Left ventricle myocardium superior (tissue), 1 donor: Measurements from ENCODE around the gene TRAF4. TPM values are rescaled to one million over a fixed set of nuclear protein-coding genes. Genes with fewer than 3 reads are reported as not detected.
A peak's percentile ranks its signal among the peaks of the same experiment; 100 is the strongest.
"Not testable (repeated sequence)": the region's sequence is repeated elsewhere in the genome, so short reads cannot be mapped to it uniquely, and the experiment has no call there.

Experiments
- ATAC-seq: fragments of 200-7000 bp; cut with Tn5 transposase; one replicate; pipeline ENCODE4 v1.9.1; 2020; ENCODE audit warnings: mild to moderate bottlenecking, moderate library complexity
- DNase-seq: peaks from one replicate; pipeline ENCODE4 v3.0.0-alpha.2; 2020
- intact Hi-C: fragments of 100-400 bp; cut with micrococcal nuclease; formaldehyde crosslinking; loops from one replicate; pipeline ENCODE4 v1.11.0; 2022
- total RNA-seq: library from RNA; stranded (reverse); fragmentation: NEBNext Ultra II Directional; extraction: Animal tissue kit (Norgen Biotek cat#: 25700); gene quantifications from one replicate; pipeline ENCODE4 v1.2.1, GENCODE V29; 2021
- donor health status: DM: no; HTN: yes; CAD: no; lungs with severe emphysema.

TRAF4 gene
- total RNA-seq, 1 donor from 2014 or later = 4.2 TPM

DNA sequence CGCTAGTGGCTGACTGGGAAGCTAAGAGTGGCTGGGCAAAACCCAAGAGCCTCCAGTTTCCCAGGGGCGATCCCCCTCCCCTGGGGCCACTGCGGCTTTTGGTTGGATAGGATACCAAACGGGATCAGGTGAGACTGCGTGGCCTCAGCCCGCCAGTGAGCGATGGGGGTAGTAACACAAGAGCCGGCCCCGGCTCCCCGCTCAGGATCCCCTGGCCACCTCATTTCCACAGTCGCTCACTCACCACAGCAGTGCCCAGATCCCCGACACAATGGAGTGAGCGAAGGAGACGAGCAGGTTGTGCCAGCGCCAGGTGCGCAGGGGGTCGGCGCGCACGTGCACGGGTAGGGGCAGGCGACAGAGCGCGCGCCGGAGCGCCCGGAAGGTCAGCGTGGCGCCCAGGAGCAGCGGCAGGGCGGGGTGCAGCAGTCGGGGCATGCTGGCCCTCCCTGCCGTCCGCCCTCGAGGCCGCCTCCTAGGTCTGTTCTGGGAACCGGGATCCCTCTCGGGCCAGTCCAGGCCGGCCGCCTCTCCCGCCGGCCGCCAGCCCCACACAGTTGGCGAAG lies 18.1 kb upstream of the TRAF4 start:
- DNase-seq (peak; percentile 83), ATAC-seq (no peak)
- intact Hi-C loops = no loop called here

DNA sequence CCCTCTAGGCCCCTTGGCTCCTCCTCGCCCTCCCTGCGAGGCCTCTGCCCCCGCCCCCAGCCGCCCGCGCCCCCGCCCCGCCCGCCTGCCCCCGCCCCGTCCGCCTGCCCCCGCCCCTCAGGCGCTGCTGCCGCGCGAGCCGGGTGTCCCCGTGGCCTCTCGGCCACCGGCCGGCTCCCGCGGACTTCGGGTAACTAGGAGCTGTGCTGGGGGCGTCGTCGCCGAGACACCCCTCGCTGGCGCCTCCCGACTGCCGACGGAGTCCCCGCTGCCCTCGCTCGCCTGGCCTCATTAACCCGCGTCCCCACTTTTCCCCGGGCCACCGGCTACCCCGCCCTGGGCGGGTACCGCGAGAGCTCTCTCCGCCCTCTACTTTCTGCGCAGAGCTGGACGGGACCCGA lies 17.6 kb upstream of the TRAF4 start, which contains the start of gene TLCD1:
Gene TLCD1 (minus strand): TSS at position 8 of the 401 bp plus-strand sequence. CDS start 136 bp downstream, outside the sequence.
- peak; percentile 83 for DNase-seq
- ATAC-seq = peak; percentile 57
- intact Hi-C loops = no loop called here

DNA sequence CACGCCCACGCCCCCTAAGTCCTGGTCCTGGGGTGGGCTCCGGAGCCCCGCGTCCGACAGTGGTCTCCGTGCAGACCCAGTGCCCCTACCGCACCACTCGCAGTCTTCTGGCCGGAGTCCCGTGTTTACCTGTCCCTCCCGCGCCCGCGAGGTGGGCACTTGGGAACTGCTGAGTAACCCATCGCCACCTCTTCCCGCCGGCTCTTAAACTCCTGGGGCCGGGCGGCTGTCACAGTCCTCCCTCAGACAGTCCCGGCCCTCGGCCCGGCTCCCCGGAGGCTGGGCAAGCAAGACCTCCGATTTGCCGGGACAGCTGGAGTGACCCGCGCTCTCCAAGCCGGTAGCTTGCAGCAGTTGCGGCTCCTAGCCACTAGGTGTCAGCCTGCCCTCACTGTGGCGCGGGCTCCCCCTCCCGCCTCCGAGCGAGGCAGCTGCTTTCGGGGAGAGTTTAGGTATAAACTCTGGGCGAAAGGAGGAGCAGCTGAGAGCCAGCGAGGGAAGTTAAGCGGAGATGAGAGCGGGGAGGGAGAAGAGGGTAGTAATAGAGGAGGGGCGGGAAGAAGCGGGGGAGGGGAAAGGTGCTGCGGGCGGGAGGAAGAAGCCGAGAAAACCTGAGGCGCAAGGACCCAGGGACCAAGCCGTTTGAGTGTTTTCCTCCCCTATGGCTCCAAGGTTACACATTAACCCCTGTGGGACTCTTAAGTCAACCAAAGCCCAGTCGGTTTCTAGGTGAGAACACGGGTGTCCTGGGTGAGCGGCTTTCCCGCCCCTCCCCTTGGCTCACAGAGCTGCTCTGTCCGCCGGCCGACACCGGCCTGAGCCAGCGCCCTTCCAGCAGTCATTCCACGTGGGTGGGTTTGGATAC lies 17.0 kb upstream of the TRAF4 start:
- peak; percentile 95 for DNase-seq
- peak; percentile 79 for ATAC-seq
- intact Hi-C loops = no loop called here

DNA sequence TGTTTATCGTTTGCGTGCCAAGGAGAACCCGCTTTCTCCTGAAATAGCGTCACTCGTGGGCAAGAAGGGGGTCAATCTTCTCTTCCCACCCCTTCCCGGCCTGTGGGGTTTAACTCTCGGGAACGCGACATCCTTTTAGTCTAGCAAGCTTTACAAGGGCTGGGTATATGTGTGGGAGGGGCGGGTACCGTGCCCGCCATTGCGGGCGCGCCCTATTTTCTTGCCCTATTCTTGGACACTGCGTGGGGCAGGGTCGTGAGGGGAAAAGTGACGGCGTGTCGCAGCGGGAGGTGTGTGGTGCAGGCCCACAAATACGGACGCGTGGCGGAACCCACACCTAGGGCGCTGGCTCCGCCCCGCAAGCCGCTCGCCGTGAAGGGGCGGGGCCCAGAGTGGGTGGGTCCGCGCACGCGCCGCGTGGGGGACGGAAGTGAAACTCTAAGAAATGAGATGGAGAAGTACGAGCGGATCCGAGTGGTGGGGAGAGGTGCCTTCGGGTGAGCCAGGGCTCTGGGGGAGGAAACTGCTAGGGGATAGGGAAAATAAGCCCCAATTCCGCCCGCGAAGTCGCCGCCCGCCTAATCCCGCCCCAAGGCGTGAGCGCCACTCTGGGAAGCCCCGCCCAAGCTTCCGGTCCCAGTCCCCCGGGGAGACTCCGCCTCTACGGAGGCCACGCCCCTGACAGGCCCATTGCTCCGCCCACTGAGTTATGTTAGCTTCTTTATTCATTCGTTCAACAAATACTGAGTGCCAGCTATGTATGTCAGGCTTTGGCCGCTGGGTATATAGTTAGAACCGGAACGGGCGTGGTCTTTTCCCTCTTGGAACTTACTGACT lies 15.2 kb upstream of the TRAF4 start, which contains the start of gene NEK8:
Gene NEK8 (plus strand): TSS at position 425 of the 837 bp plus-strand sequence. CDS start 26 bp downstream, at position 451.
- intact Hi-C loops = loop anchor here (2.0 kb wide), 1 partner anchor 22 kb away; no protein-coding TSS in a partner anchor
- ATAC-seq (peak; percentile 77), DNase-seq (peak; percentile 97)

DNA sequence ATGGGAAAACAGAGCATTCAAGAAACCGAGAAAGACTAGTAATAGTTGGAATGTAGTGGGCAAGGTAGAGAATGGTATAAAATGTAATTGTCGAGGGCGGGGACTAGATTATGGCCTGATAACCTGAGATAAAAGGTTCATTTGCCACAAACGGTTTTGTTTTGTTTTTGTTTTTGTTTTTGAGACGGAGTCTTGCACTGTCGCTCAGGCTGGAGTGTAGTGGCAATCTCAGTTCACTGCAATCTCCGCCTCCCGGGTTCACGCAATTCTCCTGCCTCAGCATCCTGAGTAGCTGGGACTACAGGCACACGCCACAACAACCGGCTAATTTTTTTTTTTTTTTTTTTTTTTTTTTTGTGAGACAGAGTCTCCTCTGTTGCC lies 13.9 kb upstream of the TRAF4 start:
- ATAC-seq (no peak), DNase-seq (no peak)
- intact Hi-C loops = loop anchor here (2.0 kb wide), 1 partner anchor 21 kb away; no protein-coding TSS in a partner anchor

DNA sequence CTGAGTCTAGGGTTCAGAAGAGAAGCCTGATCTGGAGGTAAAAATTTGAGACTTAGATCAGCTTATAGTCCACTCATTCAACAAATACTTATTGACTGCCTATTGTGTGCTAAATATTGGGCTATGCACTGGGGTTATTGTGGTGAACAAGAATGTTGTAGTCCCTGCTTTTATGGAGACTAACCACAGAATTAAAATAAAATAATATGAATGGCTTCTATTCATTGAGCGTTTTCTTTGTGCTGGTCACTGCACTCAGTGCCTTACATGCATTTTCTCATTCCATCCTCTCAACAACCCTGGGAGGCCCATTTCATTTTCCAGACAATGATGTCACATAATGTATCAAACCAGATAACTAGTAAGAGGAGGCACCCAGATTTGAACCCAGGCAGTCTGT lies 10.5 kb upstream of the TRAF4 start:
- intact Hi-C loops = no loop called here
- DNase-seq (no peak), ATAC-seq (no peak)

DNA sequence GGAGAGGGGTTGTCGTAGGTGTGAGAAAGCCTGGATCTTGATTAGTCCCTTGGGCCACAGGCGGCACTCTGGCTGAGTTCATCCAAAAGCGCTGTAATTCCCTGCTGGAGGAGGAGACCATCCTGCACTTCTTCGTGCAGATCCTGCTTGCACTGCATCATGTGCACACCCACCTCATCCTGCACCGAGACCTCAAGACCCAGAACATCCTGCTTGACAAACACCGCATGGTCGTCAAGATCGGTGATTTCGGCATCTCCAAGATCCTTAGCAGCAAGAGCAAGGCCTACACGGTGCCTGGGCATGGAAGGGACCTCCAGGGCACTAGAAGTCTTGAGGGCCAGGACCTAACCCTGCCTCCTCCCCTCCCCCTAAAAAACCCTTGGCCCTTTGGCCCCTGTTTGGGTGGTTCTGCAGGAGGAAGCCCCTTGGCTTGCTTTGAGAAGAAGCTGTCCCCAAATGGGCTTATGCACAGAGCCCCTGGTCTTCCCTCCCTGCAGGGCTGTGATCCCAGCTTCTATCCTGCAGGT lies 9.0 kb upstream of the TRAF4 start:
- DNase-seq (no peak), ATAC-seq (no peak)
- intact Hi-C loops = no loop called here

DNA sequence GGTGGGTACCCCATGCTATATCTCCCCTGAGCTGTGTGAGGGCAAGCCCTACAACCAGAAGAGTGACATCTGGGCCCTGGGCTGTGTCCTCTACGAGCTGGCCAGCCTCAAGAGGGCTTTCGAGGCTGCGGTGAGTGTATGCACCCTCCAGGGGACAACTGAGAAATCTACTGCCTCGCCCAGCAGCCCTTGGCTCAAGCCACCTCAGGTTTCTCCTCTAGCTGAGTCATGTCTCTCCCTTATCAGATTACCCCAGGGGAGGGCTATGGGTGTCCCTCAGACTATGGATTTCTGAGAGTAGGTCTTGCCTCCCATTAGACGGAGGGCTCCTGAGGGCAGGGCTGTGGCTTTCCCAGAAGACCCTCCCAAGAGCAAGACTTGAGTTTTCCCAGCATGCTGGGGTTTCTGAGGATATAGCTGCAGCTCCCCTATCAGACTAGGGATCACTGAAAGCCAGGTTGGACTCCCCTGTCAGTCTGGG lies 8.5 kb upstream of the TRAF4 start:
- ATAC-seq (no peak), DNase-seq (no peak)
- intact Hi-C loops = no loop called here

DNA sequence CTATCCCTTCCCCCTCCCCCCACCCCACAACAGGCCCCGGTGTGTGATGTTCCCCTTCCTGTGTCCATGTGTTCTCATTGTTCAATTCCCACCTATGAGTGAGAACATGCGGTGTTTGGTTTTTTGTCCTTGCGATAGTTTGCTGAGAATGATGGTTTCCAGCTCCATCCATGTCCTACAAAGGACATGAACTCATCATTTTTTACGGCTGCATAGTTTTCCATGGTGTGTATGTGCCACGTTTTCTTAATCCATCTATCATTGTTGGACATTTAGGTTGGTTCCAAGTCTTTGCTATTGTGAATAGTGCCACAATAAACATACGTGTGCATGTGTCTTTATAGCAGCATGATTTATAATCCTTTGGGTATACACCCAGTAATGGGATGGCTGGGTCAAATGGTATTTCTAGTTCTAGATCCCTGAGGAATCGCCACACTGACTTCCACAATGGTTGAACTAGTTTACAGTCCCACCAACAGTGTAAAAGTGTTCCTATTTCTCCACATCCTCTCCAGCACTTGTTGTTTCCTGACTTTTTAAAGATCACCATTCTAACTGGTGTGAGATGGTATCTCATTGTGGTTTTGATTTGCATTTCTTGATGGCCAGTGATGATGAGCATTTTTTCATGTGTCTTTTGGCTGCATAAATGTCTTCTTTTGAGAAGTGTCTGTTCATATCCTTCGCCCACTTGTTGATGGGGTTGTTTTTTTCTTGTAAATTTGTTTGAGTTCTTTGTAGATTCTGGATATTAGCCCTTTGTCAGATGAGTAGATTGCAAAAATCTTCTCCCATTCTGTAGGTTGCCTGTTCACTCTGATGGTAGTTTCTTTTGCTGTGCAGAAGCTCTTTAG lies 7.7 kb upstream of the TRAF4 start:
- DNase-seq, intact Hi-C loops, ATAC-seq: not testable (repeated sequence)

DNA sequence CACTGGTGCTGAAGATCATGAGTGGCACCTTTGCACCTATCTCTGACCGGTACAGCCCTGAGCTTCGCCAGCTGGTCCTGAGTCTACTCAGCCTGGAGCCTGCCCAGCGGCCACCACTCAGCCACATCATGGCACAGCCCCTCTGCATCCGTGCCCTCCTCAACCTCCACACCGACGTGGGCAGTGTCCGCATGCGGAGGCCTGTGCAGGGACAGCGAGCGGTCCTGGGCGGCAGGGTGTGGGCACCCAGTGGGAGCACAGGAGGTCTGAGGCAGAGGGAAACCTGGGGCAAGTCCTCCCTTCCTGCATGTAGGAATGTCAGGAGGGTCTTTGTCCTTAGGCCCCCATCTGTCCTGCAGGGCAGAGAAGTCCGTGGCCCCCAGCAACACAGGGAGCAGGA lies 6.5 kb upstream of the TRAF4 start:
- no peak for DNase-seq
- intact Hi-C loops = no loop called here
- no peak for ATAC-seq

DNA sequence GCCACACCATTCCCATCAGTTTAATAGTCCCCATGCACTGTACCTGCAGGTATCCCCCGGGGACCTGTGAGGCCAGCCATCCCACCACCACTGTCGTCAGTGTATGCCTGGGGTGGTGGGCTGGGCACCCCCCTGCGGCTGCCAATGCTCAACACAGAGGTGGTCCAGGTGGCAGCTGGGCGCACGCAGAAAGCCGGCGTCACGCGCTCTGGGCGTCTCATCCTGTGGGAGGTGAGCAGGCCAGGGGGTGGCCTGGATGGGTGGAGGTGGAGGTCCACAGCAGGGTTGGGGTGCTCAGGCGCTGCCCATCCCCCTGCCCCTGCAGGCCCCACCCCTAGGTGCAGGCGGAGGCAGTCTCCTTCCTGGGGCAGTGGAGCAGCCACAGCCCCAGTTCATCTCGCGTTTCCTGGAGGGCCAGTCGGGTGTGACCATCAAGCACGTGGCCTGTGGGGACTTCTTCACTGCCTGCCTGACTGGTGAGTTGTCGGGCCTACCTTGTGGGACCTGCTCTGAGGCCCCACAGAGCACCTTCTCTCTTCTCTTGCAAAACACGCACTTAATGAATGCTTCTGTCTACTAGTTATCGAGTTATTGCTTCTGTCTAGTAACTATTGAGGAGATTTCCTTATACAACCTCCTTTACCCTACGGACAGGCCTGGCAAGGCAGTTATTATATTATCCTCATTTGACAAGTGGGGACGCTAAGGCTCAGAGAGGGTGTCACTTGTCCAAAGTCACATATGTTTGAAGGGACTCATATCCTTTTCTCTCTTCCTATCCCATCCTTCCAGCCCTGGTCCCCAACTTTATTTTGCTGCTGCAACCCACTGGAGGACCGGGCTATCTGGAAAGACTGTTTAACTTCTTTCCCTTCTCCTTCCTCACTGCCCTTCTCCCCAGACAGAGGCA lies 5.8 kb upstream of the TRAF4 start:
- DNase-seq (no peak), ATAC-seq (no peak)
- intact Hi-C loops = no loop called here

DNA sequence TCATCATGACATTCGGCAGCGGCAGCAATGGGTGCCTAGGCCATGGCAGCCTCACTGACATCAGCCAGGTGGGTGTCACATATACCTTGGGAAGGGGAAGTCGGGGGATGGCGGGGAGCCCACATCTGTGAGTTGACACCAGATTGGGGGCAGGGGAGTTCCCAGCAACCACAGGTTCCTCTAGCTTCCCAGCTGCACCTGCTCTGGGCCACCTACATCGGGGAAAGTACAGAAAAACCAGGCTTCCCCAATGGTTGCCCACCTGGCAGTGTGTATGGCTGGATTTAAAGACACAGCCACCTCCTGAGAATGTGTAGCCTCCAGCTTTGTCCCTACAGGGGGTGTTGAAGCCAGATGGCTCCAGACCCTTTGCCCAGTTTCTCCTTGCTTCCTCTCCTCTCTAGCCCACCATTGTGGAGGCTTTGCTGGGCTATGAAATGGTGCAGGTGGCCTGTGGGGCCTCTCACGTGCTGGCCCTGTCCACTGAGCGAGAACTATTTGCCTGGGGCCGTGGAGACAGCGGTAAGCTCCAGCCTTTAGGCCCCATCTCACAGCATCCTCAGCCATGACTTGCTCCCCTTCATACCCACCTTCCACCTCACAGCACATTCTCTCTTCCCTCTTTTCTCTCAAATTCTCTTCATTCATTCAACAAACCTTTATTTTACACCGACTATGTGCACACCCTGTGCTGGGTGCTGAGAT lies 5.0 kb upstream of the TRAF4 start:
- ATAC-seq (no peak), DNase-seq (no peak)
- intact Hi-C loops = no loop called here

DNA sequence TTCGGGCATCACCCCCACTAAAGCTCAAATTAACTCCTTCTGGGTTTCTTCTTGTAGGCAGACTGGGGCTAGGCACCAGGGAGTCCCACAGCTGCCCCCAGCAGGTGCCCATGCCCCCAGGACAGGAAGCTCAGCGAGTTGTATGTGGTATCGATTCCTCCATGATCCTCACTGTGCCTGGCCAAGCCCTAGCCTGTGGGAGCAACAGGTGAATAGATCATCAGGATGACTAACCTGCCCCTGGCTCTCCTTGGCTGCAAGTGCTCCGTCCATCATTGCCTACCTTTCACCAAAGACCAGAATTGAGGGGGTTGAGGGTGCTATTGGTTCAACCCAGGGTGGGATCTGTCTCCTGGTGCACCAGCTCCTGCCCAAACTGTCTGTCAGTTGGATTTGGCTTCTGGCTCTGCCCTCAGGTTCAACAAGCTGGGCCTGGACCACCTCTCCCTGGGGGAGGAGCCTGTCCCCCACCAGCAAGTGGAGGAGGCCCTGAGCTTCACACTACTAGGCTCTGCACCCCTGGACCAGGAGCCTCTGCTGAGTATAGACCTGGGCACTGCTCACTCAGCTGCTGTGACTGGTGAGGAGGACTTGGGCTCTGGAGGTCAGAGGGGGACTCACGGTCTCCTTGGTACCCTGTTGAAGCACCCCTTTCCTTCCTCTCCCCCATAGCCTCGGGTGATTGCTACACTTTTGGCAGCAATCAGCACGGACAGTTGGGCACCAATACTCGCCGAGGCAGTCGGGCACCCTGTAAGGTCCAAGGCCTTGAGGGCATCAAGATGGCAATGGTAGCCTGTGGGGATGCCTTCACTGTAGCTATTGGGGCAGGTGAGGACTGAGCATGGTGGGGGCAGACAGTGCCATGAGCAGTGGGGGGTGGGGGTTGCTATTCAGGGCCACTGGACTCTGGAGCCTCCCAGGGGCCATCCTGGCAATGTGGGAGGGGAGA lies 3.1 kb upstream of the TRAF4 start:
- DNase-seq (no peak), ATAC-seq (no peak)
- intact Hi-C loops = no loop called here

DNA sequence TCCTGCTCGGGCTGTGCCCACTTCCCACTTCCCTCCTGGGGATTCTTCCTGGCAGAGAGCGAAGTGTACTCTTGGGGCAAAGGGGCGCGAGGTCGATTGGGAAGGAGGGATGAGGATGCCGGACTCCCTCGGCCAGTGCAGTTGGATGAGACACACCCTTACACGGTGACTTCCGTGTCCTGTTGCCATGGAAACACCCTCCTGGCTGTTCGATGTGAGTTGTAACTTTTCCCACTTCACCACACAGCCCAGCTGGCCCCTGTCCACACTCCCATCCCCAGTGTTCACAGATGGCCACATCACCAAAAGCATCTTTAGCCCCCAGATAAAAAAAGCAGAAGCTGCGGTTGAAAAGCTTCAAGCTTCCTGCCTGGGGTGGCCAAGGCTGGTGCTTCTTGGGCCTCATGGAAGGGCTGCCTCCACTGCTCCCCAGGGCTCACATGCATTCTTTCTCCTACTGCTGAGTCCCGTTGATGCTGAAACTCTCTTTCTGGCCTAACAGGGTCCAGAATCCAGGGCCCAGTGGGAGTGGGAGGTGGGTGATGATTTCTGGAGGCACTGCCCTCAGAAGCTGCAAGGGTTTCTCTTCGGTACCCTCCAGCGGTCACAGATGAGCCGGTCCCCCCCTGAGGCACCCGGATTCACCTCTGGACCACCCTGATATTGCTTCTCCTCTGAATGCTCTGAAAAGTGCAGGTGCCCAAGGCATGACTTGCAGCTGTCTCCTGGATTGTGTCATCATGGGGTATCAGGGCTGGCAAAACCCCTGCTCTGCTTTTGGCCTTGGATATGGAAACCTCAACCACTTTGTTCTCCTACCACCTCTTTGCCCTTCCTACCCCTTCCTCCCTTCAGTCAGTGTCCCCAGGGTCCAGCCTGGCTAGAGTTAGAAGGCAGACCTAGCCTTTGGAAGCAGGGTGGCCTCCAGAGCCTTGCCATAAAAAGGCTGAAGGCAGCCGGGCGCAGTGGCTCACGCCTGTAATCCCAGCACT lies 2.2 kb upstream of the TRAF4 start:
- no peak for DNase-seq
- ATAC-seq = no peak
- intact Hi-C loops = no loop called here
